ENCODE measurements around the gene OSGIN1. TPM values are rescaled to one million over a fixed set of nuclear protein-coding genes. Genes with fewer than 3 reads are reported as not detected.

The OSGIN1 gene
- total and polyA plus RNA-seq, 2 of the 8 experiments (the other 6 are each of a cell fraction or from before 2014, with no cell fraction given), result 0.58 to 0.76 TPM

DNA sequence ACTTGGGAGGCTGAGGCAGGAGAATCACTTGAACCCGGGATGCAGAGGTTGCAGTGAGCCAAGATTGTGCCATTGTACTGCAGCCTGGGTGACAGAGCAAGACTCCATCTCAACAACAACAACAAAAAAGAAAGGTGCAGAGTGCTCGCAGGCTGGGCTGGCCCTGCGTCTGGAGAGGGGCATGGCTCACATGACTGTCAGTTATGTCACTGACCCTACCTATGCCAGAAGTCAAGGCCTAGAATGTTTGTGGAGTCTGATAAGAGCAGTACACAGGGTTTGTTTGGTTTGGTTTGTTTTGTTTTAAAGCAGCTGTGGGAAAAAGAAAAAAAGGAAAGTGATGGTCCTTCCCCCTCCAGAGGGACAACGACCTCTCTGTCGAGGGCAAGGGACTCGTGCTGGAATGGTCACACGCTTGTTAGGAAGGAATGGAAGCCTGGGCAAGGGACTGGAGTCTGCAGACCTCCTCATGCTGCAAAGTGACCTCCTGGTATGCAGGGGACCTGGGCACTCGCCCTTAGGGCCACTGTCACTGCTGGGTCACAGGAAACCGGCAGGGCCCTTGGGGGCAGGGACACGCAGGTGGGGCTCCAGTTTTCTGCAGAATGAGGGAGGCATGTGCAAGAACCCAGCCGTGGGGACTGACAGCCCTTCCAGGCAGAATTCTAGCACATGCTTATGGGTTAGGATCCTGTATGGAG is 10.1 kb upstream of the OSGIN1 start:
- Histone ChIP-seq H3K14ac (ENCODE audit: insufficient read length) (no peak overlapping the region), H3K27me3 (replicated peaks in 1 of 4; ENCODE audit: control insufficient read depth in 3 of 4, extremely low read depth in 1 of 4, insufficient read depth in 3 of 4, low read length in 3 of 4) (no peaks in the 10 kb centered on the region; a peak in 1 of 7 replicates), H3K27ac (ENCODE audit: low read depth, low read length) (no peak overlapping the region), H3K36me3 (ENCODE audit: control insufficient read depth in 2 of 4, insufficient read depth in 4 of 4, low read length in 3 of 4) (no peaks in the 10 kb centered on the region), H2BK20ac (ENCODE audit: low read length) (no peak overlapping the region), H3K4me1 (replicated peaks in 1 of 4; ENCODE audit: control insufficient read depth in 3 of 4, insufficient read depth in 4 of 4, low read length in 3 of 4) (peaks cover 0 to 5% (median 3%) of the 10 kb centered on the region in 4 experiments; a peak in 3 of 7 replicates), H4K5ac (ENCODE audit: insufficient read length, low read depth, low read length) (no peak overlapping the region), H3K79me2 (ENCODE audit: control insufficient read depth in 1 of 2, insufficient read depth in 2 of 2, low read length in 2 of 2) (no peaks in the 10 kb centered on the region), H3K18ac (ENCODE audit: extremely low read depth, low read length) (no peak overlapping the region), H3K4me3 (ENCODE audit: extremely low read depth in 1 of 4, insufficient read depth in 2 of 4, low read depth in 3 of 4, low read length in 4 of 4) (no peak overlapping the region), H4K91ac (replicated peaks; ENCODE audit: insufficient read length, low read length) (no peak overlapping the region), H2BK12ac (ENCODE audit: low read depth, low read length) (no peak overlapping the region), H3K4me2 (ENCODE audit: insufficient read depth in 1 of 2, low read depth in 2 of 2, low read length in 2 of 2) (no peak overlapping the region), H4K8ac (ENCODE audit: extremely low read depth, insufficient read depth, low read length) (no peak overlapping the region), H3K23ac (ENCODE audit: insufficient read length) (no peak overlapping the region), H3K79me1 (ENCODE audit: low read depth, low read length) (no peaks in the 10 kb centered on the region), H3K23me2 (ENCODE audit: low read depth, low read length) (no peaks in the 10 kb centered on the region), H3K56ac (replicated peaks; ENCODE audit: insufficient read length, low read depth, low read length) (no peak overlapping the region), H2BK120ac (replicated peaks; ENCODE audit: low read depth, low read length) (no peak overlapping the region), H4K20me1 (replicated peaks in 1 of 2; ENCODE audit: control insufficient read depth in 1 of 2, insufficient read depth in 2 of 2, low read length in 2 of 2) (peaks cover 0 to 8% of the 10 kb centered on the region in 2 experiments), H2AFZ (ENCODE audit: low read length) (no peak overlapping the region), H2AK5ac (ENCODE audit: low read depth, low read length) (no peak overlapping the region), H3K4ac (replicated peaks; ENCODE audit: insufficient read length, low read depth, low read length) (no peak overlapping the region), H2BK15ac (ENCODE audit: low read length) (no peak overlapping the region), H3K9ac (replicated peaks in 1 of 4; ENCODE audit: extremely low read depth in 1 of 4, low read depth in 3 of 4, low read length in 3 of 4) (no peak overlapping the region), H3K9me3 (ENCODE audit: insufficient read depth in 2 of 2, low read depth in 1 of 2, low read length in 1 of 2) (no peaks in the 10 kb centered on the region), H2BK5ac (ENCODE audit: low read depth, low read length) (no peak overlapping the region)
- POLR2A ChIA-PET (ENCODE audit: partially characterized antibody), result no interaction called here
- CTCF ChIA-PET (ENCODE audit: partially characterized antibody), result interaction anchor here (2.6 kb wide), 1 partner anchor 8 kb away, joined by 8 read pairs; no protein-coding TSS in a partner anchor
- WGBS, 2 experiments (ENCODE audit: extremely low coverage in 1 of 2, insufficient coverage in 1 of 2, insufficient read length in 1 of 2, insufficient replicate concordance in 2 of 2, low coverage in 1 of 2, low lambda C conversion rate in 2 of 2, missing lambda C conversion rate in 1 of 2), result 88% methylated on average over 11 of the region's 11 CpGs; no CpG with 5 or more reads in 1 of the 2 experiments
- FAIRE-seq (no peak), DNase-seq (ENCODE audit: low read depth in 1 of 2, low spot score in 2 of 2) (no peak)
- no peak for TF ChIP-seq RXRA (IDR thresholded peaks at IDR 0.05; ENCODE audit: insufficient read depth, low read depth, low read length)
- no peak for TF ChIP-seq CBX5 (IDR thresholded peaks at IDR 0.05; ENCODE audit: low read depth, low read length)
- TF ChIP-seq POLR2A (IDR thresholded peaks at IDR 0.05; ENCODE audit: control extremely low read depth in 1 of 2, low read depth in 2 of 2, low read length in 2 of 2), result no peak
- no peak for TF ChIP-seq CREB1 (IDR thresholded peaks at IDR 0.05)
- TF ChIP-seq KDM4A (IDR thresholded peaks at IDR 0.05; ENCODE audit: low read depth, low read length, severe bottlenecking), result no peak
- TF ChIP-seq, protein P1, sequence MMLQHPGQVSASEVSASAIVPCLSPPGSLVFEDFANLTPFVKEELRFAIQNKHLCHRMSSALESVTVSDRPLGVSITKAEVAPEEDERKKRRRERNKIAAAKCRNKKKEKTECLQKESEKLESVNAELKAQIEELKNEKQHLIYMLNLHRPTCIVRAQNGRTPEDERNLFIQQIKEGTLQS (IDR thresholded peaks at IDR 0.05; ENCODE audit: insufficient read depth, low read depth, low read length), result no peak
- TF ChIP-seq FOSL1 (IDR thresholded peaks at IDR 0.05; ENCODE audit: insufficient read depth, low read depth, low read length), result no peak
- TF ChIP-seq SP2 (IDR thresholded peaks at IDR 0.05; ENCODE audit: low read length), result no peak
- no peak for TF ChIP-seq RAD21 (IDR thresholded peaks at IDR 0.05 in 1 of 2, conservative IDR thresholded peaks at IDR 0.05 in 1 of 2; ENCODE audit: low read depth in 2 of 2, low read length in 2 of 2)
- no peak for TF ChIP-seq NRF1 (IDR thresholded peaks at IDR 0.05; ENCODE audit: low read depth, low read length)
- TF ChIP-seq HDAC6 (IDR thresholded peaks at IDR 0.05; ENCODE audit: low read depth, low read length), result no peak
- no peak for TF ChIP-seq E2F6 (IDR thresholded peaks at IDR 0.05)

All from H1 (cell line).